Lower lobe of right lung (tissue), 2 donors: Measurements from ENCODE around the gene GAB4. TPM values are rescaled to one million over a fixed set of nuclear protein-coding genes. Genes with fewer than 3 reads are reported as not detected.
A peak's percentile ranks its signal among the peaks of the same experiment; 100 is the strongest.
"Not testable (repeated sequence)": the region's sequence is repeated elsewhere in the genome, so short reads cannot be mapped to it uniquely, and the experiment has no call there.

Source experiments
- ATAC-seq, 2 donors: fragments of 200-7000 bp; cut with Tn5 transposase; one replicate each; pipeline ENCODE4 v1.9.1; 2020 to 2022; ENCODE audit warnings: mild to moderate bottlenecking in 2 of 2, moderate library complexity in 2 of 2
- DNase-seq: peaks from one replicate; pipeline ENCODE4 v3.0.0-alpha.2; 2020
- H3K27ac ChIP-seq: fragments of 200-600 bp; one replicate; pipeline ENCODE4 v1.8.0; 2022
- H3K27me3 ChIP-seq: fragments of 200-600 bp; one replicate; pipeline ENCODE4 v1.8.0; 2022; ENCODE audit warnings: low read depth
- H3K36me3 ChIP-seq: fragments of 200-600 bp; one replicate; pipeline ENCODE4 v1.8.0; 2022; ENCODE audit warnings: mild to moderate bottlenecking
- H3K4me1 ChIP-seq: fragments of 200-600 bp; one replicate; pipeline ENCODE4 v1.8.0; 2022
- H3K4me3 ChIP-seq: fragments of 200-600 bp; one replicate; pipeline ENCODE4 v1.8.0; 2022; ENCODE audit warnings: mild to moderate bottlenecking
- H3K9me3 ChIP-seq: fragments of 200-600 bp; one replicate; pipeline ENCODE4 v1.8.0; 2022
- intact Hi-C: fragments of 100-400 bp; cut with DNase I; formaldehyde crosslinking; loops from one replicate; pipeline ENCODE4 v1.11.0; 2022
- total RNA-seq: library from RNA; stranded (reverse); fragmentation: NEBNext Ultra II Directional; extraction: Animal tissue kit (Norgen Biotek cat#: 25700); gene quantifications from one replicate; pipeline ENCODE4 v1.2.1, GENCODE V29; 2021
- TF ChIP-seq, protein P1 (sequence below): fragments of 200-600 bp; IDR thresholded peaks from one replicate; pipeline ENCODE4 v1.8.0; 2022; ENCODE audit warnings: antibody characterized with exemption, mild to moderate bottlenecking
- donor health status: DM: no; HTN: yes; CAD: no; lungs with severe emphysema.

The GAB4 gene
- total RNA-seq, 1 donor from 2014 or later, result not detected

DNA sequence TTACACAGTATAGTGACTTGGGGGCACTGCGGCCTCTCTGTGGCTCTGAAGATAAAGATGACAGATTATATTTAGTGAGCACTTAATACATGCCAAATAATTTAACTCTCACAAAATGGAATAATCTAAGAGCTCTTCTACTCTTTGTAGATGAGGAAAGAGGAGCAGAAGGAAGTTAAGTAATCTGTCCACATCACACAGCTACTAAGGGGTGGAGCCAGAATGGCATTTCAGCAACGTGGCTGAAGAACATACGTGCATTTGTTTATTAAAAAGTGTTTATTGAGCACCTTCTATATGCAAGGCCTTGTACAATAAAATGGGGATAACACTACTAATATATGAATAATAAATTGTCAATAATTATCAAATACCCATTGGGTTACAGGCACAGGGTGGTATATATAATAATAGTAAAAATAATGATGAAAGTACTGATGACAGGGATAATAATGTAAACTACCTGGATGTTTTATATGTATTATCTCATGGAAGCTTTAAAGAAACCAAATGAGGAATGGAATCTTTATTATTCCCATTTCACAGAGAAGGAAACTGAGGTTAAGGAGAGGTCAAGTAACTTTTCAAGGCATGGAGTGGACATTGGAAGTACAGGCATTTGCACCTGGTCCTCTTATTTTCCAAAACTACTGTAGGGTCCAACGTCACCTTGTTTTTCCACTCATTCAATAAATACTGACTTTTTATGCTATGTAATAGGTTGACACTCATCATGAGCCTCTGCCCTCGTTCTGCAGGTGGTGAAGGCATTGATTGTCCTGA, 38.7 kb upstream of the GAB4 start:
- no peak for ATAC-seq
- no peak for DNase-seq
- Histone ChIP-seq H3K36me3 (no peaks in the 10 kb centered on the region), H3K4me1 (no peaks in the 10 kb centered on the region), H3K9me3 (no peaks in the 10 kb centered on the region), H3K27ac (no peak overlapping the region), H3K4me3 (no peak overlapping the region), H3K27me3 (no peaks in the 10 kb centered on the region)
- intact Hi-C loops, result no loop called here
- TF ChIP-seq, protein P1, sequence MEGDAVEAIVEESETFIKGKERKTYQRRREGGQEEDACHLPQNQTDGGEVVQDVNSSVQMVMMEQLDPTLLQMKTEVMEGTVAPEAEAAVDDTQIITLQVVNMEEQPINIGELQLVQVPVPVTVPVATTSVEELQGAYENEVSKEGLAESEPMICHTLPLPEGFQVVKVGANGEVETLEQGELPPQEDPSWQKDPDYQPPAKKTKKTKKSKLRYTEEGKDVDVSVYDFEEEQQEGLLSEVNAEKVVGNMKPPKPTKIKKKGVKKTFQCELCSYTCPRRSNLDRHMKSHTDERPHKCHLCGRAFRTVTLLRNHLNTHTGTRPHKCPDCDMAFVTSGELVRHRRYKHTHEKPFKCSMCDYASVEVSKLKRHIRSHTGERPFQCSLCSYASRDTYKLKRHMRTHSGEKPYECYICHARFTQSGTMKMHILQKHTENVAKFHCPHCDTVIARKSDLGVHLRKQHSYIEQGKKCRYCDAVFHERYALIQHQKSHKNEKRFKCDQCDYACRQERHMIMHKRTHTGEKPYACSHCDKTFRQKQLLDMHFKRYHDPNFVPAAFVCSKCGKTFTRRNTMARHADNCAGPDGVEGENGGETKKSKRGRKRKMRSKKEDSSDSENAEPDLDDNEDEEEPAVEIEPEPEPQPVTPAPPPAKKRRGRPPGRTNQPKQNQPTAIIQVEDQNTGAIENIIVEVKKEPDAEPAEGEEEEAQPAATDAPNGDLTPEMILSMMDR, result no peak

DNA sequence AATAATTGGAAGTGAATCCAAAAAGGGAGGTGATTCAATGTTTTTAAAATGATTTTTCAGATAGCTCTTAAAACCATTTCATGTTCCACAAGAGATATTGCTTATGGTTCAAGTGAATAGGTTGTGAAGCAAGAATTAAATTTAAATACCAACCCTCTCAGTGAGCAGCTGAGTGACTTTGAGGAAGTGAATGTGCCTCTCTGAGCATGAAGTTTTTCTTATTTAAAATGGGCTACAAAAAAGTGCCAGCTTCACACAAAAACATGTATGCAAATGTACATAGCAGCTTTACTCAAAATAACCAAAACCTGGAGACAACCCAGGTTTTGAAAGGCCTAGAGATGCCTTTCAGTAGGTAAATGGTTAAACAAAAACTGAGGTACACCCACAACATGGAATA, 35.5 kb upstream of the GAB4 start:
- Histone ChIP-seq H3K27me3 (no peaks in the 10 kb centered on the region), H3K36me3 (no peaks in the 10 kb centered on the region), H3K27ac (no peak overlapping the region), H3K4me3 (no peak overlapping the region), H3K4me1 (no peaks in the 10 kb centered on the region), H3K9me3 (no peaks in the 10 kb centered on the region)
- intact Hi-C loops, result no loop called here
- DNase-seq (no peak), ATAC-seq (no peak)
- TF ChIP-seq, protein P1, result no peak

DNA sequence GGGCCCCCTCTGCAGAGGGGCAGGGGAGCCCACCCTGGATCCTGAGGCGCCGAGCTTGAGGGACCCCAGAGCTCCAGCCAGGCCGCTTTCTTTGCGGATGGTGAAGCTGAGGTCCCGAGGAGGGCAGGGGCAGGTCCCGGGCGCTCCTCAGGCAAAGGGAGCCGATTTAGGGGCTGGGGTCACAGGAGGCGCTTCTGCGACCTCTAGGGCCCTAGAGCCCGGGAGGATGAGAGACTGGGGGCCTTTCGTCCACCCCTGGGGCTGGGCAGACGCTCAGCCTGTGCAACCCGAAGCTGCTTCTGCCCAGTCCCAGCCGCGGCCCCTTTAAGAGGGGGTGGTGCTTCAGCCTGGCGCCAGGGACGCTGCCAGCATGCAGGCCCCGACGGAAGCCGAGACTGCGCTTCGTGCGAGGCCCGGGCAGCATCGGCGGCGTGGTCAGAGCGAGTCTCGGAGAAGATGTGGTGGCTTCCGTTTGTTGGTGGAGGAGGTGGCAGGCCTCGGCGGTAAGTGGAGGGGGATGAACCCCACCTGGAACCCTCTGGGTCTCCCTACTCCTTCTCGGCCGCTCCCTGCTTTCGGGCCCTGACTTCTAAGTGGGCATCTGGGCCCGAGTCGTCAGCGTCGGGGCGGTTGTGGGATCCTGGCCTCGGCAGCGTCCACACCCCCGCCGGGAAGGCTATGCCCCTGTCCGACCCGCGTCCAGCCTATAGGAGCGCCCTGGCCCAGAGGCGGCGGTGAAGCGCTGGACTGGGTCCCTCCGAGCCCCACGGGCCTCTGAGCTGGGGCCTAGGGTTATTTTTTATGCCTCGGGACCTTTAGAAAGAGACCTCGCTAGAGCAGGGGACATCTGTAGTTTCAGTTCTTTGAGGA, 29.1 kb upstream of the GAB4 start:
- peak; percentile 88 for ATAC-seq

DNA sequence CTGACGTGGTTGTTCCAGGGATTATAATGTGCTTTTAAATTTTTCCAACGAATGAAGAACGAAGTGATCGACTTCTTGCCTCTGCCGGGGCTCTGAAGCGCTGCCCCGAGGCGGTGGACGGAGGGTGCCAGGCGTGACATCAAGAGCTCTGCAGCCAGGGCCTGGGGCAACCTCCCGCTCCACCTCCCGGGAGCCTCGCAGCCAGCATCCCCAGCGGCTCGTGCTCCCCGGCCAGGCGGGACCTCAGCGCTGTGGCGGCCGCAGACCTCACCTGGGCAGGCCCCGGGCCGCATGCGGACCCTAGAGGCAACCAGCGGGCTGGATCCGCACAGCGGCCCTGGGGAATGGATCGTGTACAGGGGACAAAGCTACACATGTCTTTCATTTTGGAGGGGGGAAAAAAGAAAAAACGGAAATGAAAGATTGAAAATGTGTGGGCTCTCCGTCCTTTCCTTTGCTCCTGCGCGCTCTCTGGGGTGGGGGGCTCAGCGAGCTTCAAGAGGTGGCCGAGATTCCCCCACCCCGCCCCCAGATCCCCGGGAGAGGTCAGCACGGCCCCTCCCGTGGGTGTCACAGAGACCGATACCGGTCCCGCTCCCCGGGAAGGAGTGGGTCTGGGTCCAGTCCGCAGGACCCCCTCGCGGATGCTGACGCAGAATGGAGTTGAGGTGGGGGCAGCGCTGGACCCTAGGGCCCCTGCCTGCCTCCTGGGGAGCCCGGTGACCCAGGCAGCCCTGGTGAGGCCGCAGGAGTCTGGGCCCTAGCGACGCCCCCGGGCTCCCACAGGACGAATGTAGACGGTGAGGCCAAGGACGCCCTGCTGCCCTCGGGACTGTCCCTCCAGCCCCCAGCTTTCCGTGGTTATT, 28.2 kb upstream of the GAB4 start:
- intact Hi-C loops, H3K27ac ChIP-seq: not testable (repeated sequence)

More for the DNA sequence above, 29.1 kb upstream of the GAB4 start:
- H3K36me3 ChIP-seq, H3K27ac ChIP-seq, DNase-seq, intact Hi-C loops, H3K4me1 ChIP-seq, H3K9me3 ChIP-seq: not testable (repeated sequence)
- Histone ChIP-seq H3K27me3 (peaks cover 25% of the 10 kb centered on the region), H3K4me3 (peak overlapping the region; percentile 38)

DNA sequence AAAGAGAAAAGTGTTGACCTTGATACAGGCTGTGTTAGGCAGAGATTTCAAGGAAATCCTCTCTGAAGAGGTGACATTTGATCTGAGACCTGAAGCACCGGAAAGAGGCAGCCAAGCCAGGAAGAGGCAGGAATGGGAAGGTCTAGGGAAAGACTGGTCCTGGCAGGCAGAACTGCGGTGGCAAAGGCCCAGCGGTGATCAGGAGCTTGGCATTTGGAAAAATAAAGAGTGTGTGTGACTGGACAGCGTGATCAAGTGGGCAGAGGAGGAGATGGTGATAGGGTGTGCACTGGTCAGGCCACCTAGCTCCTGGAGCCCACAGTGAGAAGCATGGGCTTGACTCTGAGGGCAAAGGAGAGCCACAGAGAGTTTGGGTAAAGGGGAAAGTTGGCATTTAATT, 27.2 kb upstream of the GAB4 start:
- H3K27me3 ChIP-seq, result peaks cover 25% of the 10 kb centered on the region
- H3K9me3 ChIP-seq, result no peaks in the 10 kb centered on the region

More for the DNA sequence above, 28.2 kb upstream of the GAB4 start:
- not testable (repeated sequence) for DNase-seq, H3K4me1 ChIP-seq, H3K9me3 ChIP-seq, H3K36me3 ChIP-seq
- peak; percentile 55 to 57 for ATAC-seq
- Histone ChIP-seq H3K27me3 (peaks cover 25% of the 10 kb centered on the region), H3K4me3 (peak overlapping the region; percentile 38)

DNA sequence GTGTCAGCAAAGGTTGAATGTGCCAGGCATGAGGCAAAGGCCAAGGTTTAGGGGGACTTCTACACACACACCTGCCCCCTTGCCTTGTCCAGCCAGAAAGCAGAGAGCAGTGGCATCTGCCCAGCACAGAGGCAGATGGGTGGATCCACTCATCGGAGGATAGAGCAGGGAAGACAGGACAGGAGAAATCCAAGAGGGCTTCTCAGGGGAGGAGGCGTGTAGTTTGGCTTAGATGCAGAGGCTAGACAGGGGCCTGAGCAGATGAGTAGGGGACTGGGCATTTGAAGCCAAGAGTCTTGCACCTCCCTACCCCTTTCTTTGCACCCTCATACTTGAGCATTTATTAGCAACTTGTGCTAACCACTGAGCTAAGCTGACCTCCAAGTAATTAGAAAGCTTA, 26.5 kb upstream of the GAB4 start:
- H3K36me3 ChIP-seq, intact Hi-C loops, H3K4me3 ChIP-seq, DNase-seq, H3K27ac ChIP-seq, H3K9me3 ChIP-seq, ATAC-seq, H3K4me1 ChIP-seq: not testable (repeated sequence)
- H3K27me3 ChIP-seq, result peaks cover 25% of the 10 kb centered on the region

More for the DNA sequence above, 27.2 kb upstream of the GAB4 start:
- DNase-seq (no peak), ATAC-seq (no peak)
- H3K4me3 ChIP-seq, result no peak overlapping the region
- H3K4me1 ChIP-seq, result peaks cover 8% of the 10 kb centered on the region
- no peaks in the 10 kb centered on the region for H3K36me3 ChIP-seq
- intact Hi-C loops, result no loop called here
- TF ChIP-seq, protein P1, result no peak
- no peak overlapping the region for H3K27ac ChIP-seq

DNA sequence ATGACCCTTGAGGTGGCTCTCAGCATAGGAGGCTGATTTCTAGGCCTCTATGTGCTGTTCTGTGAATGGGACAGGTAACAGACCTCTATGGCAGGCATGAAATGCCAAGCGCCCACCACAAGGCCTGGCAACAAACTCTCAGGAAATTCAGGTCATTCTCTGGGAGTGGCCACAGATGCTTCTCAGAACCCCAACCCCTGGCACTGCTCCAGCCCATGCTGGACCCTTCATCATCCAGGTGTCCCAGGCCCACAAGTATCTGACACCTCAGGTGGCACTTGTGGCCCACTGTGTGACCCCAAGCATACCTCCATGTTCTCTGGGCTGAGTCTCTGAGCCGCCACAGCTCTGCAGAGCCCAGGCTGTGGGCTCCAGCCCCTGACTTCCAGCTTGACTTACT, 24.3 kb upstream of the GAB4 start:
- H3K27me3 ChIP-seq, result peaks cover 22% of the 10 kb centered on the region
- H3K36me3 ChIP-seq, H3K27ac ChIP-seq, H3K4me1 ChIP-seq, DNase-seq, intact Hi-C loops, H3K4me3 ChIP-seq, H3K9me3 ChIP-seq: not testable (repeated sequence)
- peak in 1 of 2 donors; percentile 21 for ATAC-seq

DNA sequence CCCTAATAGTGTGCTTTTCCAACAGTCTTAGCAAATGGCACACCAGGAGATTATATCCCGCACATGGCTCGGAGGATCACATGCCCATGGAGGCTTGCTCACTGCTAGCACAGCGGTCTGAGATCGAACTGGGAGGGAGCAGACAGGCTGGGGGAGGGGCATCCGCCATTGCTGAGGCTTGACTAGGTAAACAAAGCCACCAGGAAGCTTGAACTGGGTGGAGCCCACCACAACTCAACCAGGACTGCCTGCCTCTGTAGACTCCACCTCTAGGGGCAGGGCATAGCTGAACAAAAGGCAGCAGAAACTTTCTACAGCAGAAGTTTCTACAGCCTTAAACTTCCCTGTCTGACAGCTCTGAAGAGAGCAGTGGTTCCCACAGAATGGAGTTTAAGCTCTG, 16.4 kb upstream of the GAB4 start:
- intact Hi-C loops, ATAC-seq, DNase-seq, H3K4me3 ChIP-seq, H3K36me3 ChIP-seq, H3K9me3 ChIP-seq, H3K27me3 ChIP-seq, H3K4me1 ChIP-seq, H3K27ac ChIP-seq: not testable (repeated sequence)

DNA sequence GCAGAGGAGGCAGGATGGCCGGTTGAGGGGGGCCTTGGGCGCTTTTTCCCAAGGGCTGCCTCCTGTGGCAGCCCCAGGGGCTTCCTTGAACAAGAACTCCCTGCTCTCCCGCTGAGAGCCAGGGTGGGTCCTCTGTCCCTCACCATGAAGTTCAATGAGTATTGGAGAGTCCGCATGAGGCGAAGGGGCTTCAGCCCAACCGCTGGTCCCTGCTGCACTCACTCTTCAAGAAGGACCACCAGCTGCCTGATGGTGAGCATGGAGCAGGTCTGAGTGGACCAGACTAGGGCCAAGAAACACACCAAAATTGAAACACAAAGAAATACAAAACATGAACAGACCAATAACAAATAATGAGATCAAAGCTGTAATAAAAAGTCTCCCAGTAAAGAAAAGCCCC, 7.5 kb upstream of the GAB4 start:
- H3K4me3 ChIP-seq, H3K27ac ChIP-seq, H3K9me3 ChIP-seq, DNase-seq, H3K4me1 ChIP-seq, intact Hi-C loops, H3K27me3 ChIP-seq, H3K36me3 ChIP-seq, ATAC-seq: not testable (repeated sequence)

DNA sequence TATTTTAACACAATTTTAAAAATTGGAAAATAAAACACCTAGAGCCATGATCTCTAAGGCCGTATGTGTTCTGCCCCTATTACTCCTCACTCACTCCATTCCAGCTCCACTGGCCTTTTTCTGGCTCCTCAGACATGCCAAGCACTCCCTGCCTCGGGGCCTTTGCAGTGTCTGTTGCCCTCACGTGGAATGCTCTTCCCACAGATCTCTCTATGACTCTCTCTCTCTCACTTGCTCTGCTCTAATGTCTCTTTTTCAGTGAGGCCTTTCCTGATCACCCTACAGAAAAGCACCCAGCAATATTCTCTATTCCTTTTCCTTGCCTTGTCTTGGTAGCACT, 6.0 kb upstream of the GAB4 start:
- peaks cover 16% of the 10 kb centered on the region for H3K27me3 ChIP-seq
- H3K4me3 ChIP-seq, H3K36me3 ChIP-seq, ATAC-seq, DNase-seq, intact Hi-C loops, H3K27ac ChIP-seq, H3K4me1 ChIP-seq, H3K9me3 ChIP-seq: not testable (repeated sequence)
